Fibroblast of the conjunctiva (primary cell): Measurements from ENCODE around the gene CLMN.
"Not testable (repeated sequence)": the region's sequence is repeated elsewhere in the genome, so short reads cannot be mapped to it uniquely, and the experiment has no call there.

ENCODE experiments used
- DNase-seq: peaks from one replicate; pipeline ENCODE4 v3.0.0-alpha.2; 2010; ENCODE audit warnings: low read depth

Gene CLMN

DNA sequence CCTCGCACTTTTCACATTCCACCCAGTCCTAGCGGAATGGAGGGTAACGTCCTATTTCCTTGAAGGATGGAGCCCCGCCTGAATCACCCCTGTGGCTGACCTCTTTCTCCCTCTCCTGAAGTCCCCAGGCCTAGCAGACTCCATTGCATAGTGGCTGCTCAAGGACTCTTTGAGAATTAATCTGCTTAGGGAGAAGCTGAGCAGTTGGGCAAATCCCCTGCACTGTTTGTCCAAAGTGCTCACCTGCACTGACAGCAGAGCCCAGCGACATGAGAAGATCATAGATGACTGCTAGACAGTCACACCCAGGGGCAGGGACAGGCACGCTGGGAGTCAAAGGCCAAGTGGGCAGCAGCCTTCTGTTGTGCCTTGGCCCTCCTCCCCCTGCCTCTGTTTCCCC lies 124.7 kb downstream of the CLMN start:
- no peak for DNase-seq

DNA sequence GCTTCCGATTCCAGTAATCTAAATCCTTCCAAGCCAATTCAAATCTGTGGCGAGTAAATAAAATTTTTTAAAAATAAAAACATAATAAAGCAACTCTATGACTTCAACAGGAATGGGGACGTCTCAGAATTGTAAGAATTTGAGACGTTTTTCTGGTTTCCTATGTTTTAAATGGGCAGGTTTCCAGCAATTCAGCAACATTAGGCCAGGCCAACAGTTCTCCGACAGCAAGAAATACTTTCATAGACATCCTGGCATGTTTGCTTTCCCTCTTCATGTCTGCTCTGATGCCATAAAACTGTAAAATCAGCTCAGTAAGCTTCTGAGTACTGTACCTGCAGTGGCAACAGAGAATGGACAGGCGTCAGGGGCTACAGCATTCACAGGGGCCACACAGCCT lies 126.6 kb downstream of the CLMN start:
- no peak for DNase-seq

DNA sequence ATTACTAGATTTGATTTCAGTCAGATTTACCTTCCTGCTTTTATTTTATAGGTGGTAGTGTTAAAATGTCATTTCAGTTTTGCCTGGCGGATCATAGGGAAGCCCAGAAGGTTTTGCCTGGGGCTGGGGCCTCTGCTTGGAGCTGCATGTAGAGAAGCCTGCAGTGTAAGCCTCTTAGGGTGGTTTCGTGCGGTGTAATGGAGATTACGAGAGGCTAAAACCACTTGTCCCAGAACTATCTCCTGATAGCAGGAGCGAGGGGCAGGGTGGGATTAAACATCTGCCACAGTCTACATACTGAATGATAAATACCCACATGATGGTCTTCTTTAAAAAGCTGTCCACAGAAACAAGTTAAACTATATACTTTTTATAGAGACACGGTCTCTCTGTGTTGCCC lies 127.4 kb downstream of the CLMN start:
- DNase-seq = no peak

DNA sequence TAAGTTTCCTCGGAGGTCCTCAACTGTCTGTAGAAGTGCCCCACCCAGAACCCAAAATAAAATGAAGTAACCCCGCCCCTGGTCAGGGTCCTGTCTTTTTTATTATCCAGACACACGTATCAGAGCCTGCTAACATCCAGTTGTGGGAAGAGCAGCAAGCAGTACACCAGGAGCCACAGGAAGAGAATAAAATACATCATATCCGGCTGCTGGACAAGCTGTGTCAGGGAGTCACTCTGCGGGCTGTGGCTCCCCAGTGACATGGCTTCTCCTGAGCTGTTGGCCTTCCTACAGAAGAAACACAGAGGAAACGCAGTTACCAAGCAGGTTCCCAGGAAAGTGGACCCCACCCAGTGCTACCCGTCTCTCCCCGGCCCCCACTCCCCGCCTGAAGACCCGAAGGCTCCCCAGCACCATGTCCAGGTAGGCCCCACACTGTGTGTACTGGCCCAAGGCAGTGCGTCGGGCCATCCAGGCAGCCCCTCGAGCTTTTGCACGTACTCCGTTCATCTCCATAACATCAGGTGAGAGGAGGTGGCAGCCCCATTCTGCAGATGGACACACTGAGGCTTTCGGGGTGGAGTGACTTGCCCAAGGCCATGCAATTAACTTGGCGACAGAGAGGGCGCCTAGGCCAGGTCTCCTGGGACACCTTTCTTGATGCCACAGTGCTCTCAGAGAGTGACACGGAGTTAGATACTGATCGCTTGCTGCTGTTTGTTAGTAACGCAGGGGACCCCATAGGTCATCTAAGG lies 128.1 kb downstream of the CLMN start:
- no peak for DNase-seq

DNA sequence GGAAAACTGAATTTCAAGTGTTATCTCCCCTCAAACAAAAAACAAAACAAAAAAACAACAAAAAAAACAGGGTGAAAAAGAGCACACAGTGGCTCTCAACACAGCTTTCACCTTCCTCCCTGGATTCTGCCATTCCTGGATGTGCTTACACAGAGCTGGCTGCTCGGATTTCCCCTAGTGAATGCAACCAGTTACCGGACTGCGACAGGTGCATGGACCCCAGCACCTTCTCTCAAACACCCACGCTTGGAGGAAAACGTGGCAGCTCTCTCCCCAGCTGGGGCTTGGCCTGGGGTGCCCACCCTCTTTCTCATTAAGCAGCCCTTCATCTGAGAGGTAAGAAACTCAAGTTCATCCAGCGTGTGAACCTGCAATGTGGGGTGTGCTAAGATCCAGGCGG lies 128.9 kb downstream of the CLMN start:
- no peak for DNase-seq

DNA sequence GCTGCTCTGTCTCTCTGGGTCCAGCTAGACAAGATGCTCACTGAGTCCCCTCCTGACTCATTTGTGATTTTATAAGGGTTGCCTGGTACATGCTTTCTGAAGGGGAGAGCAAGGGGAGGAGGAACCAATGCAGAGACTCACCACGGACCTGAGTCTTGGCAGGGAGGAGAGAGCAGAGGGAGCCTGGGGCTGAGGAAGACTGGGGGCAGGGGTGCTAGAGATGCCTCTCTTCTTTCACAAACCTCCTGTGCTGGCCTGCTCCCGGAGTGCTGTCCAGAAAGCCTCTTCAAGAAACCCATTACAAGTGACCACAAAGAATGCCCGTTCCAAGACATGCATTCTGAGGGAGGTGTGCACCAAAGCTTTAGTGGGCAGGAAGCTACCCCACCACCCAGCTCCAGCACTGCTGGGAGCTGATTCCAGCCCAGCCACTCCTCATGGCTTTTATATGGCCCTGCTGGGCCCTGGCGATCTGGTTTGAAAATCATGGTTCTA lies 129.3 kb downstream of the CLMN start:
- no peak for DNase-seq

DNA sequence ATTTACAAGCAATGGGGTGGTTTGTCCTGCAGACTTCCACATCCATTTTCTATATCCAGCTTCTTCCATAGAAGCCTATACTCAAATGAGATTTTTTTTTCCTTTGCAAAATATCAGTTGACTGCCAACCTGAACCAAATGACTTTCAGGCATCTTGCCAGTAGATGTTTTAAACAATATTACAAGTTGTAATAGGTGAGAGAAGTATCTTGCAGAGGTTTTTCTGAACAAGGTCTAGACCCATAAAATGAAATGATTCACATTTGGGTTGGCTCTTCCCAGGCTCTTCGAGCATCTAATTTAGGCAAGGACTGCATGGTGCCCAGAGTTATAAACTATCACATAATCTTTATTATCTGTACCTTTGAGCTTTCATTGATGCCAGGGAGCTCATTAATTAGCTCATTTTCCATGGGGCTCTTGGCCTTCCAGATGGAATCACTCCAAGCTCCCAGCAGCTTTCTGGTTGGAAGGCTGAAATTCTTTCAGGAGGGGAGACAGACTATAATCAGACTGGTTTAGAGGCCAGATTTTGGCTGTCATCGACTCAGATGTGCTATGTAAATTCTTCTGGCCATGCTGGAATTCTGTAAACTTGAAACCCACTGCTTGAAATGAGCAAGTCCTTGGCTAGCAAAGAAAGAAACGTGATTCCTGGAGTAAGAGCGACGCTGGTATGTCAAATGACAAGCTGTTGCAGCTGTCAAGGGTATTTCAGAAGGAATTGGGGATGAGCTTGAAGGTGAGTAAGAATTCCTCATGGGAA lies 130.2 kb downstream of the CLMN start:
- DNase-seq = no peak

DNA sequence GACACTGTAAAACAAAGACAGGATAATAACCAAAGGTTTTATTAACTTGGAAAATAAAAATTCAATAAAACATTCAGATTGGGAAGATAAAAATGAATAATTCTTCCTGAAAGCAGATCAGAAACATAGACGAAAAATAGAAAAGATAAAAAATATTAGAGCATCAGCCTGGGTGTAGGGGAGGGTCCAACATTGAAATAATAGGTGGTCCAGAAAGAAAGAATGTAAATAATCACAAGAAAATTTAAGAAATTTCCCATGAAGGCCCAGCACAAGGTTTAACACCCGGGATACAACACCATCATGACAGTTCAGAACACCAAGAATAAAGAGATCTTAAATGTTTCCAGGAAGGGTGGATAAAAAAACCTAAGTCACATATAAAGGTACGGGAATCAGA lies 131.3 kb downstream of the CLMN start:
- no peak for DNase-seq

DNA sequence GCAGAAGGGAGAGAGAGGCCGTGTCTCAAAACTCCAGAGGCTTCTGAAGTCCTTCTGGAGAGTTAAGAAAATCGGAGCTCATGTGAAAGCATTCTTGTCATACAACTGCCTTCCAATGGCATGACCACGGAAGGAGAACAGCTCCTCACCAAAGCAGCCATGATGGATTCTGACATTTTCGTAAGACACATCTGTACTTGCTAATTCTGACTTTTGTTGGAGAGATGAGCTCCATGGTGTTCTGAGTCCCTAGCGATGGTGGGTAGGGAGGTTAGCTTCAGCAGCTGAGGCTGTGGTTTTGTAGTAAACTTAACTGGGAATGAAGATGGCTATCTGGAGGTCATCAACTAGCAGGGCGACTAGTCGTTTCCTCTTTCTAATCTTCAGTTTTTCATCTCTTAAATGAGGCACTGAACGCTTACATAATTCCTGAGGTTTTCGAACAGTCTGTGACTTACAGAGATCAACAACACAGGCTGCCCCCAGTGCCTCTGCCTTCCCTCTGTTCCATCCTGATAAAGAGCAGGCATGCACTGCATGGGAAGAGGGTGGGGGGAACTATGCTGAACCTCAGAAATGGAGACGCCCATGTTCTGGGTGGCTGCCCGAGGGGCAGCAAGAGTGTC lies 133.8 kb downstream of the CLMN start:
- no peak for DNase-seq

DNA sequence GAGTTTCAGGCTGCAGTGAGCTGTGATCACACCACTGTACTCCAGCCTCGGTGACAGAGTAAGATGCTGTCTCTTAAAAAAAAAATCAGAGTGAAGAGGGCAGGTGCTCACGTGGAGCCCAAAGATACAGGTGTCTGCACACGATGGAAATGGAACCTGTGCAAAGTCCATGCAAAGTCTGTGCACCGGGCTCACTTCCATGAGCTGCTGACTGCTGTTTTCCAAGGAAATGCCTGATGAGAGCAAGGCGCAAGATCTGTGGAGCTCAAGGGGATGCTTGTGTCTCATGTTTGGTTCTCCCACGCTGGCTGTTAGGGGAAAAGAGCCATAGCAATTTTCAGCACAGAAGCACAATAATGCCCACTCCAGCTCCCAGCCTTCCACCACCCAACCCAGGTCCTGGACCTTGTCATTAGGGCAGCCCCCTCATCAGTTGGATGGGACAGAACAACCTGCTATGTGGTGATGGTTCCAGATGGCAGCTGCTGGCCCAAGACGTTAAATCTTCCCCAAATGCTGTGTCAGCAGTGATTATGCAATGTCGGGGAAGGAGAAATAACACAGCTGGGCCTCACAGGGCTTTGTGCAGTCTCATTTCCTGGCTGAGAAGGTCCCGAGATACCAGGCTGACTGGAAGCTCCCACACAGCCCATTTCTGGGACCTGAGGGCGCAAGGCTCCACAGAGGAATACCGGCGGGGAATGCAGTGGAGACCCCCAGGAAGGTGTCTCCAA lies 134.5 kb downstream of the CLMN start:
- no peak for DNase-seq

DNA sequence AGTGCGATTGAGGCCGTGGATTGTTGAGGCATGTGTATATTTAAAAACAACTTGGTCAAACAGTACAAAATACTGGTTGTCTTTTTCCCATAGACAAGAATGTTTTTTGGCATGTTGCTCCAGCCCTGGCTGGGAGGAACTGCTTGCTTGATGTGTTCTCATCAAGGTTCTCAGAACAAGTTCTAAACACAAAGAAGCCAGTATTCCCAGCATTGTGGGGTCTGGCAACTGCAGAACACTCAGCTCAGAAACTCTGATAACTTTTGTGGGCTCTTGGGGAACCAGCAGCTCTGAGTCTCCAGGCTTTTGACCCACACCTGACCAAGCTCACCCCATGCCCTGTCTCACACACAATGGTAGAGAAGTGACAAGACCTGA lies 135.3 kb downstream of the CLMN start:
- no peak for DNase-seq

DNA sequence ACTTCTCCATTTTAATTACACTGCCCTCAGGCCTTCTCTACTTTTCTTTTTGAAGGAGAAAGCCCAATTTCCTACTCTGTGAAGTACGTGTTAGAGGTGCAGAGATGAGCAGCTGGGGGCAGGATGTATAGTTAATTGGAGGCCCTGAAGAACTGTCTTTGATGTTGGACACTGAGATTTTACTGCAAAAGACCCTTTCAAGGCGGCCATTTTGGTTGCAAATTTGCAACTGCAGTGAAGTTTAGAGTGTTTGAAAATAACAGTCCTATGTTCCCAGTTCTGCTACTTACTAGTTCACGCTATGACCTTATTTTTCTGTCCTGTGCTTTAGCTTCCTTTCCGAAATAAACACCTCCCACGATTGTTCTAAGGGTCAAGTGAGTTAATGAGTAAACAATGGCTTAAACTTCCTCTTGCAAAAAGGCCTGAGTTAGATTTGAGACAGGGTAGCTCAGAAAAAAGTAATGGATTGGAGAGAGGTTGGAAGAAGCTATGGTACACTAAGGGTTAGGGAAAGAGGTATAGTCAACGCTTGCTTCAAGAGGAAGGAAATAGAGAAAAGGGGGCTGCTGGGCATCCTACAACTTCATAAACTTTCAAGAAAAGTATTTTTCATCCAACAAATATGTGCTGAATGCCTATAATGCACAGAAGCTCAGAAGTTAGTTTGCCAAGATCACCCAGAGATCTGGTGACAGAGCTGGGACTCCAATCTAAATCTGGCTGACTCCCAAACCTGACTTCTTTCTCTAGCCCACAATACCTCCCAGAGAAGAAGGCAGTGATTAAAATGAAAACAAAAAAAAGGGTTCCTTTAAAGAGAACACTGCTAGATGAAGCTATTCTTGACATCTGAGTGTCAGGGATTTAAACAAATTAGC lies 135.9 kb downstream of the CLMN start:
- DNase-seq = no peak

DNA sequence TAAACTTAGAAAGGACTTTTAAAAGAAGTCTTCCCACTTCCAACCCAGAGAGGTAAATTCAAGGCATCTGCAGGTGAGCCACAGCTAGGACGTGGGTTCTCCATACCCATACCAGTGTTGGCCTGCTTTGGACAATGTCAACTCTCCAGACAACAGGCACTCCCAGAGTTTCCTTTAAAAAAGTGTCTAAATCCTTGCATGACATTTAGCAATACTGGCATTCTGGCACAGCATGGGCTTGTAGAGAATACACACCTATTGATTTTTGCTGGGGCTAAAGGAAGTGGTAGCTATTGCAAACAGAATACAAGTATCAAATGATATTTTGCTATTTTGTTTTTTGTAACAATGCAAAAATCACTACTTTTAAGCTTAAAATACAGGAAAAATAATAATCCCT lies 136.6 kb downstream of the CLMN start:
- no peak for DNase-seq

DNA sequence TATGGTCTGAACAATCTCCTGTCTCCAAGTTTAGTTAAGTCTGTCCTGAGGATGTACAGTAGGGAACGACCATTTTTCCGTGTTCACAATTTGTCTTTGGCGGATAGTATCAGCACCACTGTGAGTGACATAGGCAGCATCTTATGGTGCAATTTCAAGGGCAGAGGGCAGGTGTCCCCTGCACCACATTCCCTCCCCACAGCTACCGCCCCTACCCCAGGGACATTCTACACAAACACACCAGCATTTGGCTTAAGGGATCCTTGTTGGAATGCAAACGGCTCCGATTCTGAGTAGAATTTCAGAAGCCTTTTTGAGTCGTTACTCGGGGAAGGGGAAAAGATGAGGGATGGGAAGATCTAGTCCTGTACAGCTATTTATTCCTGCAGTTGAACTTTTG lies 137.3 kb downstream of the CLMN start:
- no peak for DNase-seq

DNA sequence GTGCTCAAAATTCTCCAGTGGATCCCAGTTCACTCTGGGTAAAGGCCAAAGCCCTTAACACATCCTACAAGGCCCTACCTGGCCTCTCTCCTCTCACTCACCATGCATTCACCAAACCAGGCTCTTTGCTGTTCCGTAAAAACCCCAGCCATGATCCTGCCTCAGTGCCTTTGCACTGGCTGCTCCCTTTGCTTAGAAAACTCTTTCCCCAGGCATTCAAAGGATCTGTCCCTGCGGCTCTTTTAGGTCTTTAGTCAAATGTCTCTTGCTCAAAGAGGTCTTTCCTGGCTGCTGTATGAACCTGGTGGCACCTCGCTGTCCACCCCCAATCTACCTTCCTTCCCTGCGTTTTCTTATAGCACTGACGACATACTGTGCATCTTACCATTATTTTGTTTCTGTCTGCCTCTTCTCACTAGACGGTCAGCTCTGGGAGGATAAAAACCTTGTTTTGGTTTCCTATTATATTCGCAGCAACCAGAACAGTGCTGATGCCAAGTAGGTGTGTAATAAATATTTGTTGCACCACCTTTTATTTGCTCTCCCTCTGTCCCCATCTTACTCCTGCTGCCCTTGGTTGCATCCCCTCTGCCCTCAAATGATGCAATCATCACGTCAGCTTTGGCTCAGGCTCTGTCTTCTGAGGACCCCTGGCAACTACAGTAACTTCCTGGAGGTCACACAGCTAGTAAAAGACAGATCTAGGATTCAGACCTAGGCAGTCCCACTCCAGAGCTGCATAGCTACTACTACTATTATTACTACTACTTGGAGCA lies 138.6 kb downstream of the CLMN start:
- DNase-seq = no peak

DNA sequence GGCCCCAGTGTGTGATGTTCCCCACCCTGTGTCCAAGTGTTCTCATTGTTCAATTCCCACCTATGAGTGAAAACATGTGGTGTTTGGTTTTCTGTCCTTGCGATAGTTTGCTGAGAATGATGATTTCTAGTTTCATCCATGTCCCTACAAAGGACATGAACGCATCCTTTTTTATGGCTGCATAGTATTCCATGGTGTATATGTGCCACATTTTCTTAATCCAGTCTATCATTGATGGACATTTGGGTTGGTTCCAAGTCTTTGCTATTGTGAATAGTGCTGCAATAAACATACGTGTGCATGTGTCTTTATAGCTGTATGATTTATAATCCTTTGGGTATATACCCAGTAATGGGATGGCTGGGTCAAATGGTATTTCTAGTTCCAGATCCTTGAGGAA lies 144.0 kb downstream of the CLMN start:
- DNase-seq = not testable (repeated sequence)

DNA sequence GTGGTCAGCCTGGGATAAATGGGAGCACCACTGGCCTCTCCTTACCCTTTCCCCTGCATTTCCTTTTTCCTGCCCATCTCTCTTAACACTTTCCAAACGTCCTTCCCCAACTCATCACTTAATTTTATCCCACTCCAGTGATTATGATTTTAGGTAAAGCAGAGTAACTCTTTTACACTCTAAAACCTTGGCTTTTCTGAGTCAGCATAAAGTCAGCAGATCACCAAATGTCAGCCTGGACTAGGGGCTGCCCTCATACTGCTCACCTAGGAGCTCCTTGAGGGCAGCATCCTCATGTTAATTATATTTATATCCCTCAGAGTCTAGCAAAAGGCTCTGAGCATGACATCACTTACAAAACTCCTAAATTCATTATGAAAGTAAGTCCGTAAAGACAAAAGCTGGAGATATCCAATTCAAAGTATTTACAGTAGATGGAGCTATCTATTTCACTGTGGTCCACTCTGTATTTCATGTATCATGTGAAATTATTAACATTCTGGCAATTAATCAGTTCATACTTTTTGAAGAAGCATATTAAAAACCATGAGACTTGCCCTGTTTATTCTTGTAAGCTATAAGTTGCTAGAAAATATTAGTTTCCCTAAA lies 145.4 kb downstream of the CLMN start:
- no peak for DNase-seq

DNA sequence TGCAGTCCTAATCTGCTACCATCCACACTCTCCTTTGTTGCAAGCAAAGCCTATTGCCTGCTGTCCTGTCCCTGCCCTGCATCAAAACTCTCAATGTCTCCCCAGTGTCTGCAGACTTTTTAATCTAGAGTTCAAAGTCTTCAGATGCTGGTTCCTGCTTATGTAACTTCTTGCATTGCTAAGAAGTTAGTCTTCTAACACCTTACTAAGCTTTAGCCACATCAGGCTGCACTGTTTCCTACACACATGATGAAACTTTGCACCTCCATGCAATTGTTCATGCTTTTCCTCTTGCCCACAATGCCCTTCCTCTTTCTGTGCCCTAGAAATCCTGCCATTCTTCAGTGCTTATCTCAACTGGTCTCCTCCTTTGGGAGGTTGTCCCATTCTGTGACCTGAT lies 146.2 kb downstream of the CLMN start:
- DNase-seq = no peak

DNA sequence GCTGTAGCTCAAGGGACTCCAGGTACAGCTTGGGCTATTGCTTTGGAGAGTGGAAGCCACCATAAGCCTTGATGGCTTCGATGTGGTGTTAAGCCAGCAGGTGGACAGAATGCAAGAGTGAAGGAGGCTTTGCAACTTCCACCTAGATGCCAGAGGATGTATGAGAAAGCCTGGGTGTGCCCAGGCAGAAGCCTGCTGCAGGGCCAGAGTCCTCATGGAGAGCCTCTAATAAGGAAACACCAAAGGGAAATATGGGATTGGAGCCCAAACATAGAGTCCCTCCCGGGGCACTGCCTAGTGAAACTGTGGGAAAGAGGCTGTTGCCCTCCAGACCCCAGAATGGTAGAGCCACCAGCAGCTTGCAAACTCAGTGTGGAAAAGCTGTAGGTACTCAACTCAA lies 152.5 kb downstream of the CLMN start:
- DNase-seq = no peak

DNA sequence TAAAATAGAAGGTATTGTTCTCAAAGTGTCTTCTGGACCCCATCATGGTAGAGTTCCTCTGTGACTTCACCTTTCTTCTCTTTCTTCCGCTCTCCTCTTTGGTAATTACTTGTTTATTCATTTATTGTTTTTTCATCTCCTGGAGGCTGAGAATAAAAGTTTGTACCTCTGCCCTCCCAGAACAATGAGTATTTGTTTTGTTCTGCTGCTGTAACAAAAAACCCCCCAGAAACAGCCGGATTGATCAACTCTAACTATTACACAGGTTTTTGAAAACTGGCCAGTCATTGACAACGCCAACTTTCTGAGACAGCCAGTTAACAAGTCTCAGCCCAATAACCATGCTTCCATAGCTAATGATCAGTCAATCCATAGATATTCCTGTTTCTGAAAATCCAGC lies 154.2 kb downstream of the CLMN start:
- DNase-seq = no peak
